ENCODE results near the gene ZBP1. TPM values are rescaled to one million over a fixed set of nuclear protein-coding genes. Genes with fewer than 3 reads are reported as not detected.
A peak's percentile ranks its signal among the peaks of the same experiment; 100 is the strongest.

ZBP1 gene
- total RNA-seq, 1 donor from 2014 or later: not detected

DNA sequence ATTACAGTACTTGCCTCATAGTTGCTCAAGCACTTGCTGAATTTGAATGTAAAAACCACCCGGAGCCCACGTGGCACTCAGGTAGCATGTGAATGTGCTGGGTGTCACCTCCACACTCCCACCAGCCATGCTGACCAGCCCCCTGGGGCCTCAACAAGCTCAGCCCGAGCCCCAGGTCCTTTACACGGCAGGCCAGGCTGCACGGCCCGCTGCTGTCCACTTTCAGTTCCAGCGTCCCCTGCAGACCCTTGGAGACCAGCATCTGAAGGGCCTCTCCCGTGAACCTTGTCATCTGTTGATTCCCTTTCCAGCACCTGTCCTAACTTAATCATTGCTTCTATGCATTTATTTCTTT, 33.3 kb upstream of the ZBP1 start:
- Mint-ChIP-seq H3K4me3 (no peak overlapping the region), H3K4me1 (ENCODE audit: unreplicated experiment) (peaks cover 6% of the 10 kb centered on the region)

DNA sequence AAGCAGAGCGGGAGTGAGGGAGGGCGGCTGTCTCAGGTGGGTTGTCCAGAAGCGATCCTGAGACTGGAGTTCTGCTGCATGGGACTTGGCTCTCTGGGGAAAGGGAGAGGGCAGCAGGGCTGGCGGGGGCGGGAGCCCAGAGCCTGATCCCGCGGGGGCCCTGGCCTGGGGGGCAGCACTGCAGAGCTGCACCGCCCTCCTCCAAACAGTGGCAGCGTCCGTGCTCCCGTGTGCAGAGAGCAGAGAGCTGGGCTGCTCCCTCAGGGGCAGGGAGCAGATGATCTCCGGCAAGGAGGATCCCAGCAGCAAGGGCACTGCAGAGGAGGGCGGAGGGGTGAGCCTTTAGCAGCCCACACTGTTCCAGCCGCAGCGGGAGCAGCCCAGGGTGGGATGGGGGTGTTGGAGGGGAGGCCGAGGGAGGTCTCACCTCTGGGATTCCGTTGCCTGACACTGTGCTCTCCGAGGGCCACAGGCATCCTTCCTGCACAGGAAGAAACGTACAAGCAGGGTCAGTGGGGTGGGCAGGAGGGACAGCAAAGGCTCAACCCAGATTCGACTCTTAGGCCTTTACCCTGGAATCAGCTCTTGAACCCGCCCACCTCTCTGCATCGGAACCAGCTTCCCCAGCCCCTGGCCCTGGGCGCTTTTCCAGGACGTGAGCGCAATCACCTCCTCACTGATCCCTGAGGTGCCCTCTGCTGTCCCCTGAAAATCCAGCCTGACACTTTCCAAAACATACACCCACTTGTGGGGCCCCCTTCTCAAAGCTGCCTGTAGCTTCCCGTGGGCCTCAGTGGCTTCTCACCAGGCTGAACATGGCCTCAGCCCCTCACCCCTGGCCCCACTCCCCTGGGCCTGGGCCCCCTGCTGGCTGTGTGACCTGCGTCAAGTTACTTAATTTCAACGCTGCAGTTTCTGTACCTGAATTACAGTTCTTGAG, 32.6 kb upstream of the ZBP1 start:
- TF ChIP-seq, protein P1, sequence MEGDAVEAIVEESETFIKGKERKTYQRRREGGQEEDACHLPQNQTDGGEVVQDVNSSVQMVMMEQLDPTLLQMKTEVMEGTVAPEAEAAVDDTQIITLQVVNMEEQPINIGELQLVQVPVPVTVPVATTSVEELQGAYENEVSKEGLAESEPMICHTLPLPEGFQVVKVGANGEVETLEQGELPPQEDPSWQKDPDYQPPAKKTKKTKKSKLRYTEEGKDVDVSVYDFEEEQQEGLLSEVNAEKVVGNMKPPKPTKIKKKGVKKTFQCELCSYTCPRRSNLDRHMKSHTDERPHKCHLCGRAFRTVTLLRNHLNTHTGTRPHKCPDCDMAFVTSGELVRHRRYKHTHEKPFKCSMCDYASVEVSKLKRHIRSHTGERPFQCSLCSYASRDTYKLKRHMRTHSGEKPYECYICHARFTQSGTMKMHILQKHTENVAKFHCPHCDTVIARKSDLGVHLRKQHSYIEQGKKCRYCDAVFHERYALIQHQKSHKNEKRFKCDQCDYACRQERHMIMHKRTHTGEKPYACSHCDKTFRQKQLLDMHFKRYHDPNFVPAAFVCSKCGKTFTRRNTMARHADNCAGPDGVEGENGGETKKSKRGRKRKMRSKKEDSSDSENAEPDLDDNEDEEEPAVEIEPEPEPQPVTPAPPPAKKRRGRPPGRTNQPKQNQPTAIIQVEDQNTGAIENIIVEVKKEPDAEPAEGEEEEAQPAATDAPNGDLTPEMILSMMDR (conservative IDR thresholded peaks at IDR 0.05): no peak
- Mint-ChIP-seq H3K4me1 (ENCODE audit: unreplicated experiment) (peaks cover 6% of the 10 kb centered on the region), H3K4me3 (no peak overlapping the region), H3K9me3 (no peaks in the 10 kb centered on the region), H3K27ac (no peak overlapping the region), H3K36me3 (no peaks in the 10 kb centered on the region), H3K27me3 (peaks cover 17% of the 10 kb centered on the region)
- peak; percentile 65 for DNase-seq (ENCODE audit: extremely low spot score, unreplicated experiment)

More for the DNA sequence above, 33.3 kb upstream of the ZBP1 start:
- Mint-ChIP-seq H3K9me3 (no peaks in the 10 kb centered on the region), H3K27me3 (peaks cover 11% of the 10 kb centered on the region), H3K36me3 (no peaks in the 10 kb centered on the region), H3K27ac (no peak overlapping the region)
- TF ChIP-seq, protein P1 (conservative IDR thresholded peaks at IDR 0.05): no peak
- DNase-seq (ENCODE audit: extremely low spot score, unreplicated experiment): no peak

DNA sequence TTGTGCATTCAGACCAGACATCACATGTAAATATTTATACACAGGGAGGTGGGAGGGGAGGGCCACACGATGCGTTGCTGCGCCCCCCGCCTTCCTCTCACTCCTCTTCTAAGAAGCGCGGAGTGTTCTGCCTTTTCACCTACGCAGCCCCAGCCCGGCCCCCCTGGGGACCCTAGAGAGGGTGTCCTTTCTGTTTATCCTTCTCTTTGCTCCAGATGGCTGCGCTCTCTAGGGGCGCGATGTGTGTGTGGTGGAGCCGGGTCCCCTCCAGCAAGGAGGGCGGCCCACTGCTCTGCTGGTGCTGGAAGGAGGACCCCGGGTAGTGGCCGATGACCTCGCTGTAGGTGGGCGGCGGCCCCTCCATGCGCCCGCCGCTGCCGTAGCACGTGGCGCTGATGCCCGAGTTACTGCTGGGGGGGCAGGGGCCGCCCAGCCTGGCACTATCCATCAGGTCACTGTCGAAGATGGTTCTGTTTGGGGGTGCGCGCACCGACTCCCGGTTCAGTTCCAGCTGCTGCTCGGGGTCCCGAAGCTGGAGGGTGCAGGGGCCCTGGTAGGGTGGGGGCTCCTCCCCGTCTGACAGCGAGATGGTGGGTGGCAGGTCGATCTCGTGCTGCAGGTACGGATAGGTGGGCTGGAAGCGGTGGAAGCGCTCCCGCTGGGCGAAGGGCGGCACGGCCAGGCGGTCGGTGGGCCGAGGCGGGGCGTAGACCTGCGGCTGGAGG, 31.8 kb upstream of the ZBP1 start:
- Mint-ChIP-seq H3K27ac (no peak overlapping the region), H3K27me3 (peaks cover 20% of the 10 kb centered on the region), H3K9me3 (no peaks in the 10 kb centered on the region), H3K36me3 (no peaks in the 10 kb centered on the region), H3K4me1 (ENCODE audit: unreplicated experiment) (peaks cover 6% of the 10 kb centered on the region), H3K4me3 (no peak overlapping the region)
- DNase-seq (ENCODE audit: extremely low spot score, unreplicated experiment): peak; percentile 62
- TF ChIP-seq, protein P1 (conservative IDR thresholded peaks at IDR 0.05): no peak

DNA sequence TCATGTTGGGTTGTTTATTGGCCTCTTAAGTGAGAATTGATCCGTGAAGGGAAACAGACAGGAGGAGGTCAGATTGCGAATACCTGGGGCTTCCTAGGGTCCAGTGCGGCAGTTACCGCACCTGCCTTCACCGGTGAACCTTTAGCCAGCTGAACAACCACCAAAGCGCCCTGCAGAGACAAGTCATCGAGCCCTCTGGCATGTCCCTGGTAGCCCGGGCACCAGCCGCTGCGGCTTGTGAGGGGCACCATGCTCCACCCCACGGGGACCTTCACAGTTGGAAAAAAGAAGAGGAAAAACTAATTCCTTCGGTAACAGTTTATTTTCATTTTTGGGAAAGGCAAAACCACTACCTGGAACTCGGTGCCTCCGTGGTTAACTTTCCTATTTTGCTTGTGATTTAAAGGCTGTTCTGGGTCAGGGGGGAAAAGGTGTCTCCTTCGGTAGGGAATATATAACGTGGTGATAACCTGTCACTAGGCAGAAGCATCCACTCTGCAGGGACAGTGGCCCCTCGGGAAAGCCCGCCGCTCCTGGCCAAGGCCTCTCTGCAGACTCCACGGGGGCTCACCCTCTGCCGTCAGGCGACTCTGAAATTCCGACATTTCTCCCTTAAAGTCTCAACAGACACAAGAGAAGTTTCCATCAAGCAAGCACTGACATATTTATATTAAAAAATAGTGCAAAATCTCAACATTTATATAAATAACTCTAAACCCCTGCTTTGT, 30.7 kb upstream of the ZBP1 start:
- TF ChIP-seq, protein P1 (conservative IDR thresholded peaks at IDR 0.05): no peak
- peaks cover 5% of the 10 kb centered on the region for H3K9me3 Mint-ChIP-seq
- no peak overlapping the region for H3K4me3 Mint-ChIP-seq
- peaks cover 6% of the 10 kb centered on the region for H3K4me1 Mint-ChIP-seq (ENCODE audit: unreplicated experiment)
- no peaks in the 10 kb centered on the region for H3K36me3 Mint-ChIP-seq
- no peak for DNase-seq (ENCODE audit: extremely low spot score, unreplicated experiment)
- peaks cover 20% of the 10 kb centered on the region for H3K27me3 Mint-ChIP-seq
- H3K27ac Mint-ChIP-seq: no peak overlapping the region

DNA sequence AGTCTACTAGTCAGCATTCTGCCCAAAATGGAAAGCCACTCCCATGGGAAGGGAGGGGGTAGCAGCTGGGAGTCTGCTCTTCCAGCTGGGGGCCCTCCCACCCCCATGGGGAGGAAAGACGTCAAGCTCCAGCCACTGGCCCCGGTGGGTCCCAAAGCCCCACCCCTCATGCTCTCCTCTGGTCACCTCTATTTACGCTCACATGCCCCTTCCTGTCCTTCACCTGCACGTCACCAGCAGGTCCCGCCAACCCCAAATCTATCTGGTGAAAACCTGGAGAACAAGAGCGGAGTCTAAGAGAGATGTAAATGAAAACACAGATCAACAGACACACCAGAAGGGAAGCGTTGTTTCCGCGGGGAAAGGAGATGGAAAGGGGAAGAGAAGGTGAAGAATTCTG, 30.0 kb upstream of the ZBP1 start:
- peaks cover 6% of the 10 kb centered on the region for H3K4me1 Mint-ChIP-seq (ENCODE audit: unreplicated experiment)
- H3K4me3 Mint-ChIP-seq: no peak overlapping the region
- peaks cover 20% of the 10 kb centered on the region for H3K27me3 Mint-ChIP-seq
- peaks cover 8% of the 10 kb centered on the region for H3K9me3 Mint-ChIP-seq
- TF ChIP-seq, protein P1 (conservative IDR thresholded peaks at IDR 0.05): no peak
- DNase-seq (ENCODE audit: extremely low spot score, unreplicated experiment): no peak
- no peak overlapping the region for H3K27ac Mint-ChIP-seq
- no peaks in the 10 kb centered on the region for H3K36me3 Mint-ChIP-seq

Measured in type B pancreatic cell (in vitro differentiated cells).